PC-3 (cell line): ENCODE measurements around the gene CFAP161. TPM values are rescaled to one million over a fixed set of nuclear protein-coding genes. Genes with fewer than 3 reads are reported as not detected.

ENCODE experiments used
- ATAC-seq: fragments of 200-7000 bp; cut with Tn5 transposase; 2 replicates; pipeline ENCODE4 v1.9.1; 2020; ENCODE audit warnings: mild to moderate bottlenecking, moderate library complexity
- BruUV-seq: library from RNA; stranded (reverse); fragments of 400-500 nt; replicated peaks from 2 replicates; lab custom pipeline; 2021; lab: Mats Ljungman, UMichigan
- CTCF ChIA-PET: fragments of 300-600 bp; sonication (Branson Sonifier 250); formaldehyde crosslinking; loops from one replicate; lab custom pipeline; 2022; ENCODE audit warnings: antibody characterized with exemption; lab: Charles Lee
- POLR2A ChIA-PET: fragments of 300-600 bp; sonication (Branson Sonifier 250); formaldehyde crosslinking; loops from one replicate; lab custom pipeline; 2022; ENCODE audit warnings: antibody characterized with exemption; ENCODE audit not compliant: unreplicated experiment; lab: Charles Lee
- DNase-seq: peaks from one replicate; pipeline ENCODE4 v3.0.0-alpha.2; 2015
- H2AFZ ChIP-seq: fragments of 300-600 bp; sonication (generic); 2 replicates; pipeline ENCODE4 v1.6.0; 2016; ENCODE audit warnings: antibody characterized with exemption, low read length
- H3F3A ChIP-seq: fragments of 300-600 bp; sonication (generic); one replicate; pipeline ENCODE4 v1.6.0; 2017; ENCODE audit warnings: antibody characterized with exemption, low read length, control low read depth, mild to moderate bottlenecking; ENCODE audit not compliant: unreplicated experiment
- H3K27ac ChIP-seq: fragments of 300-600 bp; sonication (generic); 2 replicates; pipeline ENCODE4 v1.5.1; 2016; ENCODE audit warnings: mild to moderate bottlenecking, low read length
- H3K27me3 ChIP-seq: fragments of 300-600 bp; sonication (generic); 2 replicates; pipeline ENCODE4 v1.6.1; 2016; ENCODE audit warnings: low read length, mixed read lengths
- H3K36me3 ChIP-seq: fragments of 300-600 bp; sonication (generic); 2 replicates; pipeline ENCODE4 v1.6.1; 2016; ENCODE audit warnings: low read depth, mixed run types, low read length, mixed read lengths
- H3K4me1 ChIP-seq: fragments of 300-600 bp; sonication (generic); 2 replicates; pipeline ENCODE4 v1.5.1; 2016; ENCODE audit warnings: low read length; ENCODE audit not compliant: insufficient read depth
- H3K4me2 ChIP-seq: fragments of 300-600 bp; sonication (generic); 2 replicates; pipeline ENCODE4 v1.6.0; 2016; ENCODE audit warnings: low read length
- H3K4me3 ChIP-seq: fragments of 300-600 bp; sonication (generic); 2 replicates; pipeline ENCODE4 v1.5.1; 2016; ENCODE audit warnings: mild to moderate bottlenecking, low read length, mixed read lengths
- H3K79me2 ChIP-seq: fragments of 300-600 bp; sonication (generic); 2 replicates; pipeline ENCODE4 v1.6.1; 2017; ENCODE audit warnings: low read length, mixed read lengths
- H3K9ac ChIP-seq: fragments of 300-600 bp; sonication (generic); 2 replicates; pipeline ENCODE4 v1.6.0; 2016; ENCODE audit warnings: mild to moderate bottlenecking, low read length
- H3K9me2 ChIP-seq: fragments of 300-600 bp; sonication (generic); replicated peaks from 2 replicates; pipeline ENCODE4 v1.6.1; 2016; ENCODE audit warnings: mixed run types, low read length, mixed read lengths
- H3K9me3 ChIP-seq: fragments of 300-600 bp; sonication (generic); 2 replicates; pipeline ENCODE4 v1.6.1; 2016; ENCODE audit warnings: low read length, mixed read lengths
- H4K20me1 ChIP-seq: fragments of 300-600 bp; sonication (generic); 2 replicates; pipeline ENCODE4 v1.6.1; 2016; ENCODE audit warnings: low read length, mixed read lengths
- CTCF ChIP-seq: fragments of 300-600 bp; sonication (generic); conservative IDR thresholded peaks from 2 replicates; pipeline ENCODE4 v1.5.1; 2017; ENCODE audit warnings: antibody characterized with exemption, low read depth, mild to moderate bottlenecking, low read length
- EZH2 ChIP-seq: fragments of 300-600 bp; sonication (generic); IDR thresholded peaks from one replicate; pipeline ENCODE4 v1.6.1; 2017; ENCODE audit warnings: antibody characterized with exemption, mild to moderate bottlenecking, low read length; ENCODE audit not compliant: unreplicated experiment
- EZH2phosphoT487 ChIP-seq: fragments of 300-600 bp; sonication (generic); IDR thresholded peaks from 2 replicates; pipeline ENCODE4 v1.6.1; 2018; ENCODE audit warnings: mild to moderate bottlenecking, antibody characterized with exemption, low read length, borderline replicate concordance
- intact Hi-C: fragments of 100-400 bp; cut with micrococcal nuclease; formaldehyde crosslinking; loops from 2 replicates; pipeline ENCODE4 v1.9.0; 2023
- total RNA-seq: library from RNA; depleted of rRNA; stranded (reverse); fragments of >200 nt; gene quantifications from 2 replicates; pipeline ENCODE4 v1.2.3, GENCODE V29; 2014

Gene CFAP161
- total RNA-seq, 1 experiment from 2014 or later, result 0.55 TPM

GRCh38 chr15:81189583-81190283 is 55.7 kb downstream of the CFAP161 start:
- Histone ChIP-seq H4K20me1 (no peaks in the 10 kb centered on the region), H3K4me3 (no peak overlapping the region), H3K4me1 (no peaks in the 10 kb centered on the region), H3F3A (no peaks in the 10 kb centered on the region), H3K27ac (no peak overlapping the region), H3K79me2 (no peaks in the 10 kb centered on the region), H3K9me3 (no peaks in the 10 kb centered on the region), H3K36me3 (no peaks in the 10 kb centered on the region), H2AFZ (no peak overlapping the region), H3K9me2 (no peaks in the 10 kb centered on the region), H3K27me3 (peaks cover 65% of the 10 kb centered on the region), H3K9ac (no peak overlapping the region), H3K4me2 (no peak overlapping the region)
- DNase-seq (no peak), ATAC-seq (no peak)
- intact Hi-C loops, result no loop called here
- TF ChIP-seq CTCF (no peak), EZH2phosphoT487 (no peak), EZH2 (no peak)
- POLR2A ChIA-PET, result no interaction called here
- CTCF ChIA-PET, result no interaction called here
- BruUV-seq, result no TSS peak

GRCh38 chr15:81190922-81191507 is 56.9 kb downstream of the CFAP161 start:
- intact Hi-C loops, result no loop called here
- Histone ChIP-seq H2AFZ (no peak overlapping the region), H3K9me2 (no peaks in the 10 kb centered on the region), H3K36me3 (no peaks in the 10 kb centered on the region), H3F3A (no peaks in the 10 kb centered on the region), H3K4me2 (no peak overlapping the region), H3K9me3 (no peaks in the 10 kb centered on the region), H3K4me1 (no peaks in the 10 kb centered on the region), H3K79me2 (no peaks in the 10 kb centered on the region), H4K20me1 (no peaks in the 10 kb centered on the region), H3K4me3 (no peak overlapping the region), H3K9ac (no peak overlapping the region), H3K27me3 (peaks cover 70% of the 10 kb centered on the region), H3K27ac (no peak overlapping the region)
- TF ChIP-seq EZH2 (no peak), CTCF (no peak), EZH2phosphoT487 (no peak)
- ChIA-PET POLR2A (no interaction called here), CTCF (interaction anchor here (0.6 kb wide), 1 partner anchor 75 kb away, joined by 3 read pairs; no protein-coding TSS in a partner anchor)
- DNase-seq, result no peak
- no TSS peak for BruUV-seq
- ATAC-seq, result no peak

- POLR2A ChIA-PET, result no interaction called here
- H3K27me3 ChIP-seq, result peaks cover 72% of the 10 kb centered on the region
These were observed 57.6 kb downstream of the CFAP161 start for GRCh38 chr15:81191701-81192100.

More at GRCh38 chr15:81191701-81192100, 57.6 kb downstream of the CFAP161 start:
- intact Hi-C loops, result no loop called here
- Histone ChIP-seq H3K4me1 (no peaks in the 10 kb centered on the region), H3K9me2 (no peaks in the 10 kb centered on the region), H3F3A (no peaks in the 10 kb centered on the region), H3K36me3 (no peaks in the 10 kb centered on the region), H4K20me1 (no peaks in the 10 kb centered on the region), H3K9me3 (no peaks in the 10 kb centered on the region), H3K4me3 (no peak overlapping the region), H3K4me2 (no peak overlapping the region), H3K79me2 (no peaks in the 10 kb centered on the region), H3K27ac (no peak overlapping the region), H3K9ac (no peak overlapping the region), H2AFZ (no peak overlapping the region)
- ATAC-seq (no peak), DNase-seq (no peak)
- no peak for TF ChIP-seq EZH2phosphoT487
- TF ChIP-seq EZH2, result no peak
- no peak for TF ChIP-seq CTCF
- CTCF ChIA-PET, result no interaction called here
- BruUV-seq, result no TSS peak
